HepG2 (cell line): ENCODE data around the gene CARMIL3. TPM values are rescaled to one million over a fixed set of nuclear protein-coding genes. Genes with fewer than 3 reads are reported as not detected.
A peak's percentile ranks its signal among the peaks of the same experiment; 100 is the strongest.

Experiments used
- ATAC-seq: fragments of 200-7000 bp; cut with Tn5 transposase; 3 replicates; pipeline ENCODE4 v1.9.1; 2020; ENCODE audit warnings: mild to moderate bottlenecking, moderate library complexity
- BruUV-seq: library from RNA; stranded (reverse); fragments of 400-500 nt; replicated peaks from 2 replicates; lab custom pipeline; 2021; lab: Mats Ljungman, UMichigan
- CTCF ChIA-PET: fragments of 300-600 bp; formaldehyde crosslinking; extraction: SDS; loops from one replicate; lab custom pipeline; 2021; ENCODE audit warnings: low total read pairs, inconsistent platforms, low intra/inter-chr PET ratio; lab: Yijun Ruan, JAX
- POLR2A ChIA-PET: fragments of 350-600 bp; sonication (Branson Sonifier 250); formaldehyde crosslinking; loops from one replicate; lab custom pipeline; 2020; ENCODE audit warnings: antibody characterized with exemption, inconsistent platforms; lab: Yijun Ruan, JAX
- DNase-seq: peaks from one replicate; pipeline ENCODE4 v3.0.0-alpha.2; 2015; ENCODE audit warnings: low spot score
- FAIRE-seq: peaks from 3 replicates; lab custom pipeline; 2011; peaks lifted over from hg19 to GRCh38; lab: Jason Lieb, UNC
- H2AFZ ChIP-seq: one replicate; pipeline ENCODE4 v1.6.1; 2011; ENCODE audit warnings: low read length, inconsistent platforms
- H3K27ac ChIP-seq: fragments of 300-600 bp; 3 replicates; pipeline ENCODE4 v1.8.0; 2011; ENCODE audit warnings: mixed run types, mild to moderate bottlenecking, mixed read lengths, low read length, inconsistent platforms; ENCODE audit not compliant: insufficient read depth; ENCODE audit errors: extremely low read length
- H3K27me3 ChIP-seq, 2 experiments: fragments of 200-600 bp in 1 of 2; 2 replicates in 1 of 2; 3 replicates in 1 of 2; pipeline versions ENCODE4 v1.6.0 to v1.8.0; 2011; ENCODE audit warnings: low read length in 2 of 2, mild to moderate bottlenecking in 2 of 2, moderate library complexity in 2 of 2, inconsistent platforms in 1 of 2; ENCODE audit not compliant: insufficient read depth in 2 of 2, control insufficient read depth in 1 of 2
- H3K36me3 ChIP-seq, 2 experiments: fragments of 200-600 bp in 1 of 2; replicated peaks in 1 of 2; 2 replicates in 1 of 2; 3 replicates in 1 of 2; pipeline versions ENCODE4 v1.5.1 to v1.8.0; 2011; ENCODE audit warnings: low read length in 2 of 2, inconsistent platforms in 1 of 2; ENCODE audit not compliant: insufficient read depth in 2 of 2, control insufficient read depth in 1 of 2
- H3K4me1 ChIP-seq: 2 replicates; pipeline ENCODE4 v1.5.1; 2012; ENCODE audit warnings: low read length, inconsistent platforms; ENCODE audit not compliant: insufficient read depth
- H3K4me2 ChIP-seq: 2 replicates; pipeline ENCODE4 v1.6.0; 2011; ENCODE audit warnings: low read depth, low read length, inconsistent platforms
- H3K4me3 ChIP-seq, 3 experiments: fragments of 200-600 bp in 1 of 3; sonication (generic), shearing (Covaris generic) in 1 of 3; replicated peaks in 1 of 3; 2 replicates each; pipeline ENCODE4 v1.5.1; 2011 to 2016; ENCODE audit warnings: low read length in 3 of 3, inconsistent platforms in 2 of 3, low read depth in 2 of 3, mild to moderate bottlenecking in 2 of 3, control low read depth in 1 of 3, mixed read lengths in 1 of 3; ENCODE audit not compliant: insufficient read depth in 1 of 3
- H3K79me2 ChIP-seq: one replicate; pipeline ENCODE4 v1.6.1; 2011; ENCODE audit warnings: low read length, inconsistent platforms; ENCODE audit not compliant: insufficient read depth
- H3K9ac ChIP-seq: 2 replicates; pipeline ENCODE4 v1.6.0; 2011; ENCODE audit warnings: mild to moderate bottlenecking, low read depth, low read length, inconsistent platforms; ENCODE audit not compliant: insufficient read depth
- H3K9me3 ChIP-seq: 2 replicates; pipeline ENCODE4 v1.5.1; 2012; ENCODE audit warnings: mild to moderate bottlenecking, low read length
- H4K20me1 ChIP-seq: 2 replicates; pipeline ENCODE4 v1.6.0; 2011; ENCODE audit warnings: inconsistent platforms, mild to moderate bottlenecking, low read length, moderate library complexity; ENCODE audit not compliant: insufficient read depth
- ATF3 ChIP-seq: sonication (generic); formaldehyde crosslinking; IDR thresholded peaks from 2 replicates; pipeline ENCODE4 v1.4.0; 2020; ENCODE audit warnings: missing genetic modification reagents
- EEA1 ChIP-seq: sonication (generic); formaldehyde crosslinking; IDR thresholded peaks from 2 replicates; pipeline ENCODE4 v1.5.1; 2020; ENCODE audit warnings: mild to moderate bottlenecking, missing genetic modification reagents, borderline replicate concordance
- EP300 ChIP-seq, 3 experiments: sonication (generic) in 1 of 3; formaldehyde crosslinking in 1 of 3; IDR thresholded peaks; 2 replicates each; pipeline versions ENCODE4 v1.5.1 to v1.6.1; 2011 to 2020; ENCODE audit warnings: low read depth in 2 of 3, low read length in 2 of 3, borderline replicate concordance in 1 of 3, improper control_type of control experiment in 1 of 3, mild to moderate bottlenecking in 1 of 3, missing genetic modification reagents in 1 of 3, moderate library complexity in 1 of 3
- GABPB1 ChIP-seq: IDR thresholded peaks from 2 replicates; pipeline ENCODE4 v1.6.1; 2016; ENCODE audit warnings: mild to moderate bottlenecking, missing genetic modification reagents, moderate library complexity, missing compliant biosample characterization
- HHEX ChIP-seq: IDR thresholded peaks from 2 replicates; pipeline ENCODE4 v1.6.1; 2016; ENCODE audit warnings: control low read depth
- IRF9 ChIP-seq: sonication (generic); formaldehyde crosslinking; IDR thresholded peaks from 2 replicates; pipeline ENCODE4 v1.8.0; 2022; ENCODE audit warnings: missing genetic modification reagents, mild to moderate bottlenecking, borderline replicate concordance
- KDM4B ChIP-seq: sonication (generic); formaldehyde crosslinking; IDR thresholded peaks from 2 replicates; pipeline ENCODE4 v1.4.0; 2020; ENCODE audit warnings: missing genetic modification reagents
- PRDM4 ChIP-seq: sonication (generic); formaldehyde crosslinking; IDR thresholded peaks from 2 replicates; pipeline ENCODE4 v1.9.0; 2021; ENCODE audit warnings: missing genetic modification reagents, borderline replicate concordance
- TARDBP ChIP-seq: sonication (generic); formaldehyde crosslinking; IDR thresholded peaks from 2 replicates; pipeline ENCODE4 v1.8.0; 2022; ENCODE audit warnings: mild to moderate bottlenecking, missing genetic modification reagents
- THYN1 ChIP-seq: sonication (generic); formaldehyde crosslinking; IDR thresholded peaks from 2 replicates; pipeline ENCODE4 v1.8.1; 2023; ENCODE audit warnings: low read depth, mild to moderate bottlenecking, moderate library complexity, missing genetic modification reagents, borderline replicate concordance
- TSC22D2 ChIP-seq: sonication (generic); formaldehyde crosslinking; IDR thresholded peaks from 2 replicates; pipeline ENCODE4 v1.5.1; 2020; ENCODE audit warnings: missing genetic modification reagents, mild to moderate bottlenecking, borderline replicate concordance
- ZNF567 ChIP-seq: sonication (generic); formaldehyde crosslinking; IDR thresholded peaks from 2 replicates; pipeline ENCODE4 v1.8.1; 2023; ENCODE audit warnings: mild to moderate bottlenecking, missing genetic modification reagents, borderline replicate concordance
- WGBS: methylation state at CpG from one replicate; pipeline ENCODE4 v1.1.6; 2017; ENCODE audit warnings: low lambda C conversion rate; 5-methylcytosine and 5-hydroxymethylcytosine counted together
- in situ Hi-C: cut with HindIII; loops from 2 replicates; pipeline ENCODE4 v1.10.0; 2017; ENCODE audit warnings: low pct_unique_long_range_greater_than_20kb; ENCODE audit not compliant: extremely low pct_ligation_motif_present
- intact Hi-C: fragments of 100-400 bp; cut with micrococcal nuclease; formaldehyde crosslinking; loops from one replicate; pipeline ENCODE4 v1.10.0; 2022; ENCODE audit not compliant: unreplicated experiment
- polyA plus RNA-seq, 8 experiments: library from polyadenylated mRNA; depleted of rRNA in 3 of 8; stranded (reverse) in 7 of 8; unstranded in 1 of 8; fragments of >200 nt; fragmentation: Illumina TruSeq in 4 of 8; extraction: Trizol in 4 of 8; gene quantifications; 2 replicates each; pipeline versions ENCODE4 v1.2.1 to v1.2.3, GENCODE V29; 2011 to 2016; ENCODE audit warnings: low read depth in 4 of 8, missing spikeins in 1 of 8, mixed read lengths in 1 of 8; ENCODE audit not compliant: insufficient read depth in 1 of 8
- total RNA-seq, 5 experiments: library from RNA; depleted of rRNA; stranded (reverse); fragments of >200 nt; fragmentation: Illumina TruSeq; extraction: Trizol; gene quantifications; 2 replicates each; pipeline ENCODE4 v1.2.3, GENCODE V29; 2016; ENCODE audit warnings: low read depth in 1 of 5
- TF ChIP-seq, protein P1 (sequence below), 2 experiments: sonication (generic) in 1 of 2; formaldehyde crosslinking in 1 of 2; IDR thresholded peaks; 2 replicates each; pipeline versions ENCODE4 v1.6.1 to v1.9.0; 2014 to 2022; ENCODE audit warnings: antibody characterized with exemption in 1 of 2, borderline replicate concordance in 1 of 2, inconsistent platforms in 1 of 2, low read depth in 1 of 2, missing genetic modification reagents in 1 of 2

CARMIL3 gene
- total and polyA plus RNA-seq, 2 of the 13 experiments (the other 11 are each of a cell fraction or from before 2014, with no cell fraction given) = 0.27 to 0.55 TPM

- ATAC-seq = no peak
- TF ChIP-seq THYN1 (CRISPR knock-in tag) = no peak
- TF ChIP-seq IRF9 (CRISPR knock-in tag) = peak; percentile 27; the same call in 1 of the 2 replicates
- 0 out of 2 replicates have a peak, but pooled peaks have one; percentile 3 for TF ChIP-seq GABPB1 (CRISPR knock-in tag)
- TF ChIP-seq ZNF567 (CRISPR knock-in tag) = 0 out of 2 replicates have a peak, but pooled peaks have one; percentile 48
- TF ChIP-seq TSC22D2 (CRISPR knock-in tag) = no peak
- no peak for TF ChIP-seq KDM4B (CRISPR knock-in tag)
- TF ChIP-seq, protein P1, sequence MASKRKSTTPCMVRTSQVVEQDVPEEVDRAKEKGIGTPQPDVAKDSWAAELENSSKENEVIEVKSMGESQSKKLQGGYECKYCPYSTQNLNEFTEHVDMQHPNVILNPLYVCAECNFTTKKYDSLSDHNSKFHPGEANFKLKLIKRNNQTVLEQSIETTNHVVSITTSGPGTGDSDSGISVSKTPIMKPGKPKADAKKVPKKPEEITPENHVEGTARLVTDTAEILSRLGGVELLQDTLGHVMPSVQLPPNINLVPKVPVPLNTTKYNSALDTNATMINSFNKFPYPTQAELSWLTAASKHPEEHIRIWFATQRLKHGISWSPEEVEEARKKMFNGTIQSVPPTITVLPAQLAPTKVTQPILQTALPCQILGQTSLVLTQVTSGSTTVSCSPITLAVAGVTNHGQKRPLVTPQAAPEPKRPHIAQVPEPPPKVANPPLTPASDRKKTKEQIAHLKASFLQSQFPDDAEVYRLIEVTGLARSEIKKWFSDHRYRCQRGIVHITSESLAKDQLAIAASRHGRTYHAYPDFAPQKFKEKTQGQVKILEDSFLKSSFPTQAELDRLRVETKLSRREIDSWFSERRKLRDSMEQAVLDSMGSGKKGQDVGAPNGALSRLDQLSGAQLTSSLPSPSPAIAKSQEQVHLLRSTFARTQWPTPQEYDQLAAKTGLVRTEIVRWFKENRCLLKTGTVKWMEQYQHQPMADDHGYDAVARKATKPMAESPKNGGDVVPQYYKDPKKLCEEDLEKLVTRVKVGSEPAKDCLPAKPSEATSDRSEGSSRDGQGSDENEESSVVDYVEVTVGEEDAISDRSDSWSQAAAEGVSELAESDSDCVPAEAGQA (IDR thresholded peaks at IDR 0.05; ENCODE audit: low read depth) = 0 out of 2 replicates have a peak, but pooled peaks have one; percentile 16
- TF ChIP-seq, protein P1 (CRISPR knock-in tag; IDR thresholded peaks at IDR 0.05; ENCODE audit: borderline replicate concordance) = no peak
- 0 out of 2 replicates have a peak, but pooled peaks have one; percentile 20 for TF ChIP-seq EEA1 (CRISPR knock-in tag)
- no peak for TF ChIP-seq ATF3 (CRISPR knock-in tag)
- TF ChIP-seq EP300 (IDR thresholded peaks at IDR 0.05; ENCODE audit: low read depth in 2 of 2, low read length in 2 of 2) = no peak
- no peak for TF ChIP-seq EP300 (CRISPR knock-in tag; IDR thresholded peaks at IDR 0.05; ENCODE audit: borderline replicate concordance)
- no peak for TF ChIP-seq HHEX (CRISPR knock-in tag)
- TF ChIP-seq PRDM4 (CRISPR knock-in tag) = no peak
- no peak for TF ChIP-seq TARDBP (CRISPR knock-in tag)
Observed at GRCh38 chr14:24060443-24060842, 8.6 kb downstream of the CARMIL3 start.

More at GRCh38 chr14:24060443-24060842, 8.6 kb downstream of the CARMIL3 start:
- Histone ChIP-seq H3K79me2 (no peaks in the 10 kb centered on the region), H3K4me1 (peaks cover 37% of the 10 kb centered on the region), H3K27me3 (peaks cover 9 to 31% of the 10 kb centered on the region in 2 experiments; a peak in 4 of 5 replicates), H3K9ac (no peak overlapping the region), H4K20me1 (no peaks in the 10 kb centered on the region), H2AFZ (no peak overlapping the region), H3K4me3 (no peak overlapping the region), H3K36me3 (no peaks in the 10 kb centered on the region), H3K4me2 (no peak overlapping the region), H3K27ac (no peak overlapping the region), H3K9me3 (no peaks in the 10 kb centered on the region)
- ChIA-PET POLR2A (interaction anchor here (0.8 to 9.6 kb wide), 5 partner anchors 15 to 54 kb away, joined by 3 to 226 read pairs (median 10); partner anchors contain the start of genes DCAF11, NRL and PCK2), CTCF (interaction anchor here (4.4 to 5.4 kb wide), 2 partner anchors 29 to 48 kb away, joined by 86 to 109 read pairs; no protein-coding TSS in a partner anchor)
- BruUV-seq = no TSS peak
- DNase-seq (no peak), FAIRE-seq (no peak)
- 54% methylated on average over 10 of the region's 10 CpGs for WGBS
- in situ Hi-C loops (no loop called here), intact Hi-C loops (no loop called here)
